Transverse colon (tissue), 4 donors: Measurements from ENCODE around the gene GRXCR2. TPM values are rescaled to one million over a fixed set of nuclear protein-coding genes. Genes with fewer than 3 reads are reported as not detected.

ENCODE experiments used
- DNase-seq: peaks from one replicate; pipeline ENCODE4 v3.0.0-alpha.2; 2019
- H3K27ac ChIP-seq, 4 donors: fragments of 200-600 bp; sonication (generic); 2 replicates each; pipeline ENCODE4 v1.5.1; 2016 to 2018; ENCODE audit warnings: inconsistent platforms in 4 of 4
- H3K27me3 ChIP-seq: fragments of 200-600 bp; sonication (generic); 2 replicates; pipeline ENCODE4 v1.5.1; 2017; ENCODE audit warnings: inconsistent platforms
- H3K36me3 ChIP-seq, 4 donors: fragments of 200-600 bp; sonication (generic); 2 replicates each; pipeline ENCODE4 v1.5.1; 2017 to 2019; ENCODE audit warnings: inconsistent platforms in 4 of 4
- H3K4me1 ChIP-seq, 4 donors: fragments of 200-600 bp; sonication (generic); 2 replicates each; pipeline ENCODE4 v1.5.1; 2017 to 2020; ENCODE audit warnings: inconsistent platforms in 4 of 4
- H3K4me3 ChIP-seq, 4 donors: fragments of 200-600 bp; sonication (generic); 1 replicate in 1 of 4; 2 replicates in 3 of 4; pipeline versions ENCODE4 v1.5.1 to v1.6.1; 2017 to 2019; ENCODE audit warnings: inconsistent platforms in 4 of 4
- H3K9me3 ChIP-seq, 2 donors: fragments of 200-600 bp; sonication (generic); 2 replicates each; pipeline ENCODE4 v1.5.1; 2017 to 2019; ENCODE audit warnings: inconsistent platforms in 2 of 2
- EP300 ChIP-seq: sonication (generic); formaldehyde crosslinking; IDR thresholded peaks from one replicate; pipeline ENCODE4 v1.6.1; 2017; ENCODE audit warnings: antibody characterized with exemption, low read depth
- POLR2A ChIP-seq: fragments of 450-650 bp; IDR thresholded peaks from one replicate; pipeline ENCODE4 v1.6.1; 2016; ENCODE audit warnings: antibody characterized with exemption, mild to moderate bottlenecking, moderate library complexity
- POLR2AphosphoS5 ChIP-seq, 3 donors: sonication (generic); formaldehyde crosslinking; IDR thresholded peaks; one replicate each; pipeline ENCODE4 v1.6.1; 2016; ENCODE audit warnings: antibody characterized with exemption in 3 of 3
- WGBS, 2 donors: methylation state at CpG; one replicate each; pipeline ENCODE4 v1.1.5; 2018; ENCODE audit warnings: low coverage in 1 of 2; 5-methylcytosine and 5-hydroxymethylcytosine counted together
- in situ Hi-C, 4 donors: fragments of 200-750 bp; cut with MboI; loops; one replicate each; pipeline versions ENCODE4 v1.15.0 to v1.15.1; 2017; ENCODE audit warnings: low sequenced_read_pairs in 3 of 4, low pct_ligation_motif_present in 1 of 4, low pct_unique_long_range_greater_than_20kb in 1 of 4
- intact Hi-C: fragments of 100-400 bp; cut with DNase I; formaldehyde crosslinking; loops from one replicate; pipeline ENCODE4 v1.15.1; 2023; ENCODE audit warnings: low total_unique reads
- total RNA-seq, 4 donors: library from RNA; depleted of rRNA; stranded (reverse); fragments of >200 nt; gene quantifications; one replicate each; pipeline ENCODE4 v1.1.0, GENCODE V29; 2016
- TF ChIP-seq, protein P1 (sequence below), 5 experiments: fragments of 200-600 bp in 3 of 5; fragments of 450-650 bp in 2 of 5; sonication (generic) in 3 of 5; IDR thresholded peaks; 1 replicate in 2 of 5; 2 replicates in 3 of 5; pipeline ENCODE4 v1.5.1; 2016 to 2017; ENCODE audit warnings: antibody characterized with exemption in 5 of 5, inconsistent platforms in 3 of 5, mild to moderate bottlenecking in 2 of 5, moderate library complexity in 1 of 5

GRXCR2 gene
- total RNA-seq, 4 donors from 2014 or later = not detected

GRCh38 chr5:145887976-145888574 is 15.3 kb upstream of the GRXCR2 start:
- 76 to 77% methylated on average over 5 of the region's 5 CpGs for WGBS, 2 donors
- peak; percentile 75 for DNase-seq
- Histone ChIP-seq H3K4me1 (peaks cover 0 to 7% (median 0%) of the 10 kb centered on the region in 4 donors), H3K27ac (no peak overlapping the region), H3K36me3 (no peaks in the 10 kb centered on the region), H3K27me3 (no peaks in the 10 kb centered on the region), H3K9me3 (peaks cover 0 to 4% of the 10 kb centered on the region in 2 donors), H3K4me3 (no peak overlapping the region)
- intact Hi-C loops = no loop called here
- in situ Hi-C loops = no loop called here
- TF ChIP-seq POLR2A (no peak), POLR2AphosphoS5 (IDR thresholded peaks at IDR 0.05) (no peak), EP300 (no peak)
- TF ChIP-seq, protein P1, sequence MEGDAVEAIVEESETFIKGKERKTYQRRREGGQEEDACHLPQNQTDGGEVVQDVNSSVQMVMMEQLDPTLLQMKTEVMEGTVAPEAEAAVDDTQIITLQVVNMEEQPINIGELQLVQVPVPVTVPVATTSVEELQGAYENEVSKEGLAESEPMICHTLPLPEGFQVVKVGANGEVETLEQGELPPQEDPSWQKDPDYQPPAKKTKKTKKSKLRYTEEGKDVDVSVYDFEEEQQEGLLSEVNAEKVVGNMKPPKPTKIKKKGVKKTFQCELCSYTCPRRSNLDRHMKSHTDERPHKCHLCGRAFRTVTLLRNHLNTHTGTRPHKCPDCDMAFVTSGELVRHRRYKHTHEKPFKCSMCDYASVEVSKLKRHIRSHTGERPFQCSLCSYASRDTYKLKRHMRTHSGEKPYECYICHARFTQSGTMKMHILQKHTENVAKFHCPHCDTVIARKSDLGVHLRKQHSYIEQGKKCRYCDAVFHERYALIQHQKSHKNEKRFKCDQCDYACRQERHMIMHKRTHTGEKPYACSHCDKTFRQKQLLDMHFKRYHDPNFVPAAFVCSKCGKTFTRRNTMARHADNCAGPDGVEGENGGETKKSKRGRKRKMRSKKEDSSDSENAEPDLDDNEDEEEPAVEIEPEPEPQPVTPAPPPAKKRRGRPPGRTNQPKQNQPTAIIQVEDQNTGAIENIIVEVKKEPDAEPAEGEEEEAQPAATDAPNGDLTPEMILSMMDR (IDR thresholded peaks at IDR 0.05) = peak; percentile 56 to 79 (median 71)

GRCh38 chr5:145887217-145887616 is 14.4 kb upstream of the GRXCR2 start:
- Histone ChIP-seq H3K4me1 (peaks cover 0 to 7% (median 0%) of the 10 kb centered on the region in 4 donors), H3K27me3 (no peaks in the 10 kb centered on the region), H3K36me3 (no peaks in the 10 kb centered on the region), H3K9me3 (peaks cover 0 to 4% of the 10 kb centered on the region in 2 donors), H3K27ac (no peak overlapping the region), H3K4me3 (no peak overlapping the region)
- WGBS, 2 donors = 62 to 71% methylated on average over 3 of the region's 3 CpGs
- in situ Hi-C loops (no loop called here), intact Hi-C loops (no loop called here)
- TF ChIP-seq POLR2AphosphoS5 (IDR thresholded peaks at IDR 0.05) (no peak), POLR2A (no peak), EP300 (no peak)
- TF ChIP-seq, protein P1 (IDR thresholded peaks at IDR 0.05) = peak in 2 of 5 experiments; percentile 21 to 31
- DNase-seq = no peak

DNA sequence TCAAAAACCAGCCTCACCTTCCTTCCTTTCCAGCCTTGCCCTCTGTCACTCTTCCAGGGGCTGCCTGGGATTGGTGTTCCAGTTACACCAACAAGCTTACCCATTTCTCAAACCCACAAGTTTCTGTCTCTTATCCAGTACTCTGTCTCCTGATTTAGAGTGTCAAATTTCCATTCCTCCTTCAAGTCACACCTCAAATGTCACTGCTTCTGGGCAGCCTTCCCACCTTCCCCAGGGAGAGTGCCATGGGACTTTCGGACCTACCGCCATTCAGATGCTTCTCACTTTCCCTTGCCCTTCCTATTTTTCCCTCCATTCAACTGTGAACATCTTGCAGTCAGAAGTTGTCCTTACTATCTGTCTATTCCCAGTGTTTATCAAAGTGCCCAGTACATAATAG is 2.0 kb upstream of the GRXCR2 start:
- TF ChIP-seq, protein P1 (IDR thresholded peaks at IDR 0.05) = no peak
- TF ChIP-seq EP300 = no peak
- no peak for TF ChIP-seq POLR2AphosphoS5 (IDR thresholded peaks at IDR 0.05)
- no peak for TF ChIP-seq POLR2A
- Histone ChIP-seq H3K4me1 (peaks cover 0 to 3% (median 0%) of the 10 kb centered on the region in 4 donors), H3K27ac (no peak overlapping the region), H3K4me3 (no peak overlapping the region), H3K36me3 (no peaks in the 10 kb centered on the region), H3K27me3 (no peaks in the 10 kb centered on the region), H3K9me3 (no peaks in the 10 kb centered on the region)
- no peak for DNase-seq
- 80 to 88% methylated on average over 2 of the region's 2 CpGs for WGBS, 2 donors
- intact Hi-C loops = no loop called here
- in situ Hi-C loops = no loop called here

DNA sequence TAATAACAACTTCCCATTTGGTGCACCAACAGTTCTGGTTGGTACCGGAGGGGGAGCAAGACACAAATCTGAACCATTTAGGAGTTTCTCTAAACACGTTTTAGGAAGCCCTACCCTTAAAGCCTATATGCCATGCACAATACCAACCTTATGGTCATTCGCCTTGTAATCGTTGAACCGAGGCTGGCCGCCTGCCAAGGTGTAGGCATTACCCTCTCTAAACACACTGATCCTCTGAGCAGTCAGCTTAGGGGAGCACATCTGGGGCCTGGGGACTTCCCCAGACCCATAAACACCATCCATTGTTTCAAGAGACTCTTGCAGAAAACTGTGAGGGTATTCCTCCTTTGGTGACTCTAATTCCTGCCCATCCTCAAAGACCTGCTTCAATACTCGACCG is 328 bp downstream of the GRXCR2 start:
- H3K27ac ChIP-seq = no peak overlapping the region
- TF ChIP-seq EP300 (no peak), POLR2A (no peak), POLR2AphosphoS5 (IDR thresholded peaks at IDR 0.05) (no peak)
- TF ChIP-seq, protein P1 (IDR thresholded peaks at IDR 0.05) = no peak
- in situ Hi-C loops (no loop called here), intact Hi-C loops (no loop called here)
- peaks cover 0 to 3% (median 0%) of the 10 kb centered on the region in 4 donors for H3K4me1 ChIP-seq
- H3K27me3 ChIP-seq = no peaks in the 10 kb centered on the region
- no peaks in the 10 kb centered on the region for H3K9me3 ChIP-seq
- DNase-seq = peak; percentile 68
- no peaks in the 10 kb centered on the region for H3K36me3 ChIP-seq
- no peak overlapping the region for H3K4me3 ChIP-seq
- 64% methylated on average over 8 of the region's 8 CpGs; no CpG with 5 or more reads in 1 of the 2 donors for WGBS, 2 donors
